HG02798 (cell line): Measurements from ENCODE around the gene SLC19A1.

ENCODE experiments used
- ATAC-seq: cut with Tn5 transposase; IDR thresholded peaks from one replicate; pipeline ENCODE4 v1.9.1; 2021; ENCODE audit warnings: mild to moderate bottlenecking; ENCODE audit not compliant: unreplicated experiment, poor library complexity

SLC19A1 gene

DNA sequence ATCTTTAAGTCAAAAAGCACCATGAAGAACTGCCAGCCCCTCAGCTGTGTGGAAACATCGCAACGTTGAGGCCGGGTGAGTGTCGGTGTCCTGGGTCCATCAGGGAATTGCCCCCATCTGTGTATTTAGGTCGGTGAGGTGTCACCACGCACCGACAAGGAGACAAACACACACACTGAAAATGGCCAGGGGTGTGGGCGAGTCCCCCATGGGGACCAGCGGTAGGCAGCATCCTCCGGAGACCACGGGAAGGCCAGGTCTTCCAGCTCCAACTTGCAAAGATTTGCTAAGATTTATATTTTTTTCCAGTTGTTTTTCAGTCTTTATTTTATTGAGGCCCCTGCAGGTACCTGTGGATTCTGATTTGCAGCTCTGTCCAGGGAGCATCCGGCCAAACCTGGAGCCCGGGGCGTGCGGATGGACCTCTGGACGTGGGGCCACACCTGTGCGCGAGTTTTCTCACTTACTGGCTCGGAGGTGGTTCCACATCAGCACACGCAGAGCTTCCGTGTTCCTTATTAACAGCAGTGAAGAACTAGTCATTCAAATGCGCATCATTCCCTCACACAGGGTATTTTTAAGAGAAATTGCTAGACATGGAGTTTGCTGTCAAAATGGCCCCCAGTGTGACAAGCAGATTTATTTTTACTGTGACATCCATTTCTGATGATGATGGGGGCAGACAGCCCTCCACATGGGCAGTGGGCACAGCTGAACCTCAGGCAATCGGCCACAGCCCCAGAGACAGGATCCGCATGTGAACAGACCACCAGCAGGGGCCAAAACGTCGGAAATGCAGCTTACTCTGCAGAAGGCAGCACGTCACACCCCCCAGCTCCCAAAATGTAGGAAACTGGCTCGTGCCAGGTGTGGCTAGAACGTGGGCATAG lies 17.2 kb upstream of the SLC19A1 start:
- no peak for ATAC-seq

DNA sequence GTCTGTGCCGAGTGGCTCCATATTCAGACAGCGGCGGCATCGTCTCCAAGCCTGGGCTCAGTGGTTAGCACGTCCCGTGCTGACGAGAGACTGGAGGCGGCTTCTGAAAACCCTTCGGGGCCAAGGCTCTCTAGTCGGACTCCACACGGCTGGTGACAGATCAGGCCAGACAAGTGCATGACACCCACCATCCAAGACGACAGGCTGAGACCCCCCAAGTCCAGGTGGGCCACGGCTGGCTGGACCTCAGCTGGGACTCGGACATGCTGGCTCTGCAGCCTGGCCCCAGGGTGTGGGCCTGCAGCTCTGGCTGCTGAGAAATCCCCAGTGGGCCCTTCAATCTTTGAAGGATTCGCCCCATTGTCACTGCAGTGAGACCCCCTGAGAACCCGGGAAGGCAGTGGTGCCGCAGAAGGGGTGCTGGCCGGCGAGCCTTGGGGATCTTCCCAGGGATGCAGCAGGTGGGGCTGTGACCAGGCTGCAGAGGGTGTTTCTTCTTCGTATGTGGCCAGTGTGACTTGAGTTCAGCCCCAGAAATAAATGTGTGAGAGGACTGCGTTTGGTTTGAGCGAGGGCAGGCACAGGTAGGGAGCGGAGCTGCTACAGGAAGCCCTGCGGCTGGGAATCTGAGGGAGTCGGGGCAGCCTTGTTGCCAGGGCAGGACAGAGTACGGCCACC lies 15.9 kb upstream of the SLC19A1 start:
- no peak for ATAC-seq

DNA sequence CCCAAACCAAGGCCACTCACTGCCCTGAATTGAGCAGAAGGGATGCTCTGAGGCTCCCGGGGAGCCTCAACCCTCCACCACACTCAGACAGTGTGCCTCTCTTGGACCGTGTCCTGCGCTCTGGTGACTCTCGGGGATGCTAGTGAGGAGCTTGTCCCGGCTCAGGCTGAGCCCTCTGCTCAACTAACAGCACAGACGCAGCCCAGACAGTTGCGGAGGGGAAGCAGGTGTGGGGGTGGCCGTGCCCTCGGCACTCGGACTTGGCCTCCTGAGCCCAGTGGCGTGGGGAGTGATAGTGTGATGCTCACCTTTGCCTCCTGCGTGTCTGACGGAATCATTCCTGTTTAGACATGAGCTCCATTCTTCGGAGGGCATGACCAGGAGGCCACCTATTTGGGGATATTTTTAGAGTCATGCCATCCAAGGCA lies 15.4 kb upstream of the SLC19A1 start:
- ATAC-seq = no peak

DNA sequence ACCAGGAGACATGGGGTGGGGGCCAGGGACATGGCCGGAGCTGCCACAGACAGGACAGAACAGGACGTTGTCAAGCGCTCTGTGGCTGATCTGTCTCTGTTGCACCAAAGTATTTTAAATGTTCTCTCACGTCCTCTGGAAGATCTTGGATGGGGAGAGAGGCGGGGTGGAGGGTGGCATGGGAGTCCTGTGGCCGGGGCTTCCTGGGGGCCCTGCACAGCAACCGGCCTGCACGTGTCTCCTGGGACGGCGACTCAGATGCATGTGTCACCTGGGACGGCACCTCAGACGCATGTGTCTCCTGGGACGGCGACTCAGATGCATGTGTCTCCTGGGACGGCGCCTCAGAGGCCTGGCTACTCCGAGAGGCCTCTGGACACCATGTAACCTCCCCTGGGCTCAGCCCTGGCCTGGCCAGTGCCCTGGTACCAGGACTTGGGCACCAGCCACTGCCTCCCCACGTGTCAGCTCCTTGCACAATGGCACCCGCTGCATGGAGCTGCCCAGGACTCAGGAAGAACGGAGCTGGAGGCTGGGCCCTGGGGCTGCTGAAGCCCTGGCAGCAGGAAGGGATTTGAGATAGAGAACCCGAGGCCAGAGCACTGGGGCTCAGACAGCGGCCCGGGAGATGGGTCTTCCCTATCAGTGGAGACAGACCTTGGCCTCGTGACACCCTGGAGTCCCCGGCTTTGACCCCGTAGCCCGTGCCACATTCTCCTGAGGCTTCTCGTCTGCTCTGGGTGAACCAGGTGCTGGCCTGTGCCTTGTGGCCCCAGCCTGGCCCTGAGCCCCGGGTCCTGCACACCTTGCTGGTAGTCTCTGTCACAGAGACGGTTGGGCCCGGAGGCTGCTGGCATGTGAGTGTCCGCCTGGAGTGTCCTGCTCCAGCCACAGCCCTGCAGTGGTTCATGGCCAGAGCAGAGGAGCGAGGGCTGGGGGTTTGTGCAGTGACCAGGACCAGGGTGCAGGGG lies 14.7 kb upstream of the SLC19A1 start:
- ATAC-seq = no peak

DNA sequence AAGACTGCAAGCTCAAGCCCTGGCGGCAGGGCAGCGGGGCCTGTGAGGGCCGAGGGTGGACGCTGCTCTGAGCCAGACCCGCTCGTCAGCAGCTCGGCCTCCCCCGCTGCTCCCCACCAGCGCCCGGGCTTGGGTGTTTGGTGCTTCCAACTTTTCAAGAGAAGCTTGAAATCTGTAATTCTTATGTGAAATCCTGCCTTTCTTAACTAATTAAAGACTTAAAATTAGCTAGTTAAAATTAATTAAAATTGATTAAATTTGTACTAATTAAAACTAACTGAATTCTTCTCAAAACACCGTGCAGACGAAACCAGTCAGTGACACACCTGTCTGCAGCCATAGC lies 14.0 kb upstream of the SLC19A1 start:
- no peak for ATAC-seq

DNA sequence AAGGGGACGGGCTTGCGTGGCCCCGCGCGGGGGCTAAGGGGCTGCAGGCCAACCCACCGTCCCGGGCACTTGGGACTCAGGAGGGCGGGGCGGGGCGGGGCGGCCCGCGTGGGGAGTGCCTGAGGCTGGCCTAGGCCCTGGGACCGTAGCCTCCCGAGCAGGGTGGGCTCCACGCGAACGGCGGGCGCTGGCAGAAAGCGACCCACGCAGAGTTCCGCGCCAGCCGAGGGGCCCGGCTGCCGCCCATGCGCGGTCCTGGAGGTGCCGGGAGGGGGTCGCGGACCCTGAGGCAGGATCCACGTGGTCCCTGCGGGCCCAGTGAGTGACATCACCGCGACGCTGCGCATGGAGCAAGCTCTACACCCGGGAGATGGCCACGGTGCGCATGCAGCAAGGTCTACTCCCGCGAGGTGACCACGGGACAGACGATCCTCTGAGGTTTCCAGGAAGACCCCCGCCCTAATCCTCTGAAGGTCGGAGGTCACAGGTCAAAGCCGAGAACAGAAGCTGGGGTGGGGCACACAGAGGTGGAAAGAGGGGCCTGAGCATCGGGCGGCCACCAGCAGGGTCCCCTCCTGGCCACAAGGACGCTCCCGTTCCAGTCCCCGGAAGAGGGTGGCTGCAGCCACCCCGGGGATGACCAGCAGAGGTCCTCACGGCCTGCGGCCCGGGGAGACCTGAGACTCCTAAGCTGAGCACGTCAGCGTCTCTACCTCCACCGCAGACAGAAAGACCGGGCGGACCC lies 13.5 kb upstream of the SLC19A1 start:
- ATAC-seq = no peak

DNA sequence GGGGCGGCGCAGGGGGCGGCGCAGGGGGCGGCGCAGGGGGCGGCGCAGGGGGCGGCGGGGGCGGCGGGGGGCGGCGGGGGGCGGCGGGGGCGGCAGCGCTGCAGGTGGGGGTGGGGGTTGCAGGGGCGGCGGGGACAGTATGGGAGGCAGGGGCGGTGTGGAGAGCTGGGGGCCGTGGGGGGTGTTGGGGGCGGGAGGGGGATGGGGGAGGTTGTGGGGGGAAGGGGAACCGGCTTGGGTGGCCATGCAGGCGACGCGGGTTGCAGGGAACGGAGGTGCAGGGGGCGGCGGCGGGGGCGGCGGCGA lies 13.0 kb upstream of the SLC19A1 start:
- ATAC-seq = no peak

DNA sequence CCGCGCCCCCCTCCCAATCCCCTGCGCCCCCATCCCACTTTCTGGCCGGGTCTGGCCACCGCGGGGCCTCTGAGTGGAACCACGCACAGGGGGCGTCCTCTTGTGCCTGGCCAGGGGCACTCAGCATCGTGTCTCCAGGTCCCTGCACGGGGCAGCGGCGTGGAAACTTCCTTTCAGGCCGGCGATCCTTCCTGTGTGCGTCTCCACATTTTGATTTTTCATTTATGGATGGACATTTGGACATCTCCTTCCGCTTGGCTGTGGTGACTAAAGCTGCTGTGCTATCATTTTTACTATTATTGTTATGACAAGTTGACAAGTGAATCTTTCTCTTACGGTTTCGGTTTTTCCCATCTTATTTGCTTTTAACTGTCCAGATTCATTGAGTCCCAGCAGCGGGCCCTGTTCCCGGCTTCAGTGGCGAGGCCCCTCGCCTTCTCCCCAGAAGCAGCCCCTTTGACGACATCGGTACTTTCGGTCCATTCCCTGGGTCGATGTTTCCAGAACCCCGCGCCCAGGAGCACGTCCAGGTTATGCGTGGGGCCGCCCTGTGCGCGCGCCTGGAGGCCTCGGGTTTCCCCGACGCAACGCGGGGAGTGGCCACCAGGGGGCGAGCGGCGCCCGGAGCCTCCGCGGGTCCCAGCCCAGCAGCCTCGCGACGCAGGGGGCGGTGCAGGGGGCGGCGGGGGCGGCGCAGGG lies 12.4 kb upstream of the SLC19A1 start:
- peak; percentile 61 for ATAC-seq

DNA sequence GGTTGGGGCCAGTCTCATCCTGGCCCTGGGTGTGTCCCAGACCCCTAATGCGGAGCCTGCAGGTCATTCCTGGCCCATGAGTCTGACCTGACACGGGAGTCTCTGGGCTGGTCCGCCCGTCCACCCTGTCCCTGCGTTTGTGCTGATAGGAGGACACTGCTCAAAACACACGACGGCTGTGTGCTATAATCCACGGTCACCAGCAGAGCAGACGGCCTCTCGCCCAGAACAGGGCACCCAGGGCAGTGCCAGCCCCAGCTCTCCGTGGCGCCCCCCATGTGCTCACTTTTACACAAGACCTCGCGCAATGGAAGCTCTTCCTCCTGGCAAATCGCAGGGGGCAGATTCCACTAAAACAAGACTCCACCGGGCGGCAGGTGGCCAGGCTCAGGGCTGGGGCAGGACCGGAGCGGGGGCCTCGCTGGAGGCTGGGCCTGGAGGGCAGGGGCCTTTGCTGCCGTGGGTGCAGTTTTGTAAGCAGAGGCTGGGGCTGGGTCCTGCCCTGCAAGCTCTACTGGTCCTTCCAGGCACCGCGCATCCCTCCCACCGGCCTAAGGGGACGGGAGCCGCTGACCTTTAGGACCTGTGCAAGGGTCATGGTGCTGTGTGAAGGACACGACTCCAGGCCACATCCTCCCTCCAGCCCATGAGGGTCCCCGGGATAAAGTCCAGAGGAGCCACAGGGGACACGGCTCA lies 10.6 kb upstream of the SLC19A1 start:
- no peak for ATAC-seq

DNA sequence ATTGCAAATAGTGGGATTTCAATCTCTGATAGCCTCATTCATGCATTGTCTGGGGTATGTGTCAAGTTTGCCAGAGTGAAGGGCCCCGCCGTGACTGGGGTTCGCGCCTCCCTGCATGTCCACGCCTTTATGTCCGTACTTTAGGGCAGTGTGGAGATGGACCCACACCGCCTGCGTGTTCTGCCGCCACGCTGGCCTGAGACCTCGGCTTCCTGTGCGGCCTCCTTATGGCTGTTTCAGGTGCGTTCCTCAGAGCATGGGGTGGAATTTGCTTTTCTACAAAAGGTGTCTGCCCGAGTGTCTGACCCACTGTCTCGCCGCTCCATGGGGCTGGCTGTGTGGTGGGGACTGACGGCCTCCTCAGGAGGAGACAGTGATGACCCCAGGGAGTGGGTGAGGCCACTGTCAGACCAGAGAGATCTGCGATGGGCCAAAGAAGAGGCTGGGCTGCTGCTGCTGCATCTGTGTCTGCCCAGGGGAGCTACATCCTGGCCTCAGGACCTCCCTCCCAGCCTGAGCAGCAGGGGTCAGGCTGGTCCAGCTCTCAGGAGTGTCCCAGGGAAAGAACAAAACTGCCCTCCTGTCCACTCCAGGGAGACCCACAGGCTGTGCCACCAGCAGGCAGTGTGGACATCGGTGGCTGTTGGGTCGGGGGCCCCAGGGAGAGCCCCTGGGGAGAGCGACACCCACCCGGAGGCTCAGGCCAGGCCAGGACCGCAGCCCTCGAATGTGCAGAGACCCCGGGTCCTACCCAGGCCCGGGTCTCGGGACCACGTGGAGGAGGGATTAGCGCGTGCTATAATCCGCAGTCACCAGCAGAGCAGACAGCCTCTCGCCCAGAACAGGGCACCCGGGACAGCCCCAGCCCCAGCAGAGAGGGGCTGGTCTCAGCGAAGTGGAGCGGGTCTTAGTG lies 9.8 kb upstream of the SLC19A1 start:
- ATAC-seq = no peak

DNA sequence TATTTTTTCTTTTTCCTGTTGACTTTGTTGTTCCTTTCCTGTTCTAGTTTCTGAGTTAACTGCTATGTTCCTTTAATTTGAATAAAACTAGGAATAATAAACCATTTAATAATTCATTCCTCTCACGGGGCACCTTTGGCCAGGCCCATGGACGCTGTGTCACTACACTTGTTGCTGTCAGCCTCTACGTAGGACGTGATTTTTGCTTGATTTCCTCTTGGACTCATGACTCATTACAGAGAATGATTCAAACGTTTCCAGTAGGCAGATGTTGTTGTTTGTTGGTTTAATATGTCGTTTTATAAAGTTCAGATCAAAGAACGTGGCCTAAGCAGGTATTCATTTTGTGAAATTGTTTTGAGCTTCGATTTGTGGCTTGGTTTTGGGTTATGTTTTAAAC lies 9.1 kb upstream of the SLC19A1 start:
- ATAC-seq = no peak

DNA sequence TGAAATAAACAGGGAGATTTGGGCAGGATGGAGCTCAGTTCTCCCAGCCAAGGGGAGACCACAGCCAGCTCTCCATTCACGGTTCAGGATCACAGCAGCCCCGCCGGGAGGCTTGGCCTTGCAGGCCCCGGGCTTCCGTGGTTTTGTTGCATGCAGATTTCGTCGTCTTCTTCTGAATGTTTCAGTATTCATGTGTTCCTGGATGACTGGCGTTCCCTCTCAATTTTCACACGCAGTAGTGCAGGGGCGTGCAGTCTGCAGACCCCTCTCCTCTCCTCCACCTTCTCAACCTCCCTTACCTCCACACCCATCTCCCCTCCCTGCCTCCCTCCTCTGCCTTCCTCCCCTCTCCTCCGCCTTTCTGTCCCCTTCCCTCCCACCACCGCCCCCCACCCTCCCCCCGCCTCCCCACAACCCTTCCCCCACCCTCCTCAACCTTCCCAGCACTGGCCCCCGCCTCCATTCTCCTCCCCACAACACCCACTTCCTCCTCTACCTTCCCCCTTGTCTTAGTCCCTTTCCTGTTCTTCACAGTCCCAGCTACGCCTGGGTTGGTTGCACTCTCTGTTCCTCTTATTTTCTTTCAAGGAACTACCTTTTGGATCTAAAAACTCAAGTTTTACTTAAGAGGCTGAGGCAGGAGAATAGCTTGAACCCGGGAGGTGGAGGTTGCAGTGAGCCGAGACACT lies 8.4 kb upstream of the SLC19A1 start:
- no peak for ATAC-seq

DNA sequence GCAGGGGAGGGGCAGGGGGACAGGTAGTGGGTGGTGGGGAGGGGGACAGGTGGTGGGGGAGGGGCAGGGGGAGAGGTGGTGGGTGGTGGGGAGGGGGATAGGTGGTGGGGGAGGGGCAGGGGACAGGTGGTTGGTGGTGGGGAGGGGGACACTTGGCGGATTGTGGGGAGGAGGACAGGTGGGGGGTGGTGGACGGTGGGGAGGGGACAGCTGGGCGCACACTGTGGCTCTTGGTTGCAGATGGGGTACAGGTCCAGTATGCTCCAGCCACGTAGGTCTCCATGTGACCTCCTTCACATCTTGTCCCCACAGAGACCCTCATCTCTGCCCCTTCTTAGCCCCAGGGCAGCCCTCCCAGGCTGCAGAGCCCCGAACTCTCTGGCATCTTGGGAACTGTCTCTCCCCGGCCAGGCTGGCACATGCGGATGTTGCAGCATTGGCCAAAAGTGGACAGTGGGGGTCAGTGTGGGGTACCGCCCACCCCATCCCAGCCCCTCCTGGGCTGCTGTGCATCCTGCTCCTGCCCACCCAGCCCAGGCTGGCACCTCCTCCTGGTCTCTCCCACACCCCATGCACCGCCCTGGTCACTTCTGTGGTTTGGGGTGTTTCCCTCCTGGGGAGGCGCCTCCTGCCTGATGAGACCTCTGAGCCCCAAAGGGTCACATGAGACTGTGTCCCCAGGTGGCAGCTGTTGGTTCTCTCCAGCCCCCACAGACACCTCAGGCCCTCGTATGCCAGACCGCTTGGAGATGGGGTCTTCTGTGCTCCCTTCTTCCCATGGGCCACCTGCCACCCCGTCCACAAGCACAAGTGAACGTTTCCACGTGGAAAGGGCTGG lies 7.6 kb upstream of the SLC19A1 start:
- no peak for ATAC-seq

DNA sequence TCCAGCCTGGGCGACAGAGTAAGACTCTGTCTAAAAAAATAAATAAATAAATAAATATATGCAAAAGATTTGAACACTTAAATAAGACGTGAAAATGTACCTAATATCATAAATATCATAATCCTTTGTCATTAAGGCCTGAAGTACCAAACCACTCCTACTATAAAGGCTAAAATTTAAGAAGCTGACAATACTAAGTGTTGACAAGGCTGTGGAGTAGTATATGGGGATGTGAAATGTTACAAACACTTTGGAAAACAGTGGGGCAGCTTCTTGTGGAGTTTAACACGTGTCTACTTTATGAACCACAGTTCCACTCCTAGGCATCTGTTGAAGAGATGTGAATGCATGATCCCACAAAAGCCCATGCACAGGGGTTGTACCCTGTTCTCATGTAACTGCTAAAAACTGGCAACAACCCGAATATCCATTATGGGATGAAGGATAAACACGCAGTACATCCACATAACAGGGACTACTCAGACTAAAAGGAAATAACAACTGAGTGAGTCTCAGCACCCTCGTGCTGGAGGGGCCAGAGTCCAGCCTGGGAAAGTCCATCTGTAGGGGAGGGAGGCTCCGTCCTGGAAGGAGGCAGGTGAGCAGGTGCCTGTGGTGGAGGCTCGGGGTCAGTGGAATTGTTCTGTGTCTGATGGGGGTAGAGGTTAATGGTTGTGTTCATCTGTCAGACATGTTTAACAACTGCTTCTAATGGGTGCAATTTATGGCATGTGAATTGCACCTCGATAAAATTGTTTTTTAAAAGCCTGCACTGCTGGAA lies 6.7 kb upstream of the SLC19A1 start:
- no peak for ATAC-seq

DNA sequence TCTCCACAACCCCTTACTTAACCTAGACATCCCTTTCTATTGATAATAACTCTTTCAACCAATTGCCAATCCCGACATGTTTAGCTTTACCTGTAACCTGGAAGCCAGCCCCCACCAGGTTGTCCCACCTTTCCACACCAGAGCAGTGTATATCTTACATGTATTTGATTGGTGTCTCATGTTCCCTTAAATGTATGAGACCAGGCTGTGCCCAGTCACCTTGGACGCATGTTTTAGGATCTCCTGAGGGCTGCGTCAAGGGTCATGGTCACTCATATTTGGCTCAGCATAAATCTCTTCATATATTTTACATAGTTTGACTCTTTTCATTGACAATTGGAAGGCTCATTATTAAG lies 5.3 kb upstream of the SLC19A1 start:
- no peak for ATAC-seq
